ENCODE measurements around the gene TSPAN16. TPM values are rescaled to one million over a fixed set of nuclear protein-coding genes. Genes with fewer than 3 reads are reported as not detected.
A peak's percentile ranks its signal among the peaks of the same experiment; 100 is the strongest.

Gene TSPAN16
- total RNA-seq, 2 experiments from 2014 or later: not detected

GRCh38 chr19:11355160-11356073, 59.5 kb downstream of the TSPAN16 start, which contains the start of gene PLPPR2:
Gene PLPPR2, plus strand, starts transcription at chr19:11355432. Its CDS starts 2,242 bp downstream, at chr19:11357674.
- POLR2A ChIA-PET: no interaction called here
- CTCF ChIA-PET: no interaction called here
- Mint-ChIP-seq H3K27me3 (peaks cover 13% of the 10 kb centered on the region), H3K4me1 (peaks cover 7% of the 10 kb centered on the region), H3K4me3 (peak within 1 kb of the TSS; percentile 43), H3K36me3 (ENCODE audit: low read depth) (no peaks in the 10 kb centered on the region), H3K27ac (peak within 1 kb of the TSS; percentile 23), H3K9me3 (ENCODE audit: low read depth) (no peaks in the 10 kb centered on the region)
- DNase-seq: peak; percentile 92
- intact Hi-C loops (cut with DNase I, micrococcal nuclease): loop anchor here (1.0 kb wide), 5 partner anchors 9 to 158 kb away; partner anchors contain the start of genes CCDC159 (in 2 of the 2), TMEM205 (in 2 of the 2), KANK2 (in 1 of the 2) and RAB3D (in 1 of the 2)
- peak; percentile 95 for ATAC-seq

GRCh38 chr19:11356074-11356397, 60.1 kb downstream of the TSPAN16 start:
- POLR2A ChIA-PET: no interaction called here
- no peak for DNase-seq
- Mint-ChIP-seq H3K9me3 (ENCODE audit: low read depth) (no peaks in the 10 kb centered on the region), H3K4me3 (peak overlapping the region; percentile 43), H3K27ac (peak overlapping the region; percentile 23), H3K4me1 (peaks cover 7% of the 10 kb centered on the region), H3K36me3 (ENCODE audit: low read depth) (no peaks in the 10 kb centered on the region), H3K27me3 (peaks cover 13% of the 10 kb centered on the region)
- CTCF ChIA-PET: no interaction called here
- ATAC-seq: peak; percentile 10
- intact Hi-C loops (cut with DNase I, micrococcal nuclease): no loop called here

GRCh38 chr19:11356676-11357550, 61.0 kb downstream of the TSPAN16 start:
- intact Hi-C loops (cut with DNase I, micrococcal nuclease): no loop called here
- Mint-ChIP-seq H3K36me3 (ENCODE audit: low read depth) (no peaks in the 10 kb centered on the region), H3K27me3 (peaks cover 13% of the 10 kb centered on the region), H3K27ac (no peak overlapping the region), H3K4me1 (peaks cover 7% of the 10 kb centered on the region), H3K9me3 (ENCODE audit: low read depth) (no peaks in the 10 kb centered on the region), H3K4me3 (no peak overlapping the region)
- CTCF ChIA-PET: no interaction called here
- POLR2A ChIA-PET: no interaction called here
- no peak for DNase-seq
- no peak for ATAC-seq

GRCh38 chr19:11359421-11359820, 63.5 kb downstream of the TSPAN16 start:
- H3K27ac Mint-ChIP-seq: no peak overlapping the region

GRCh38 chr19:11361037-11361770, 65.2 kb downstream of the TSPAN16 start:
- Mint-ChIP-seq H3K27ac (no peak overlapping the region), H3K36me3 (ENCODE audit: low read depth) (peaks cover 3% of the 10 kb centered on the region), H3K4me1 (peaks cover under 1% of the 10 kb centered on the region), H3K9me3 (ENCODE audit: low read depth) (no peaks in the 10 kb centered on the region), H3K27me3 (peaks cover 7% of the 10 kb centered on the region), H3K4me3 (no peak overlapping the region)
- ChIA-PET CTCF (interaction anchor here (0.7 kb wide), 2 partner anchors 39 to 85 kb away, joined by 3 read pairs; no protein-coding TSS in a partner anchor), POLR2A (interaction anchor here (0.6 kb wide), 1 partner anchor 18 kb away, joined by 3 read pairs; no protein-coding TSS in a partner anchor)
- intact Hi-C loops (cut with DNase I, micrococcal nuclease): no loop called here
- ATAC-seq: peak; percentile 33
- peak; percentile 52 for DNase-seq

More at GRCh38 chr19:11359421-11359820, 63.5 kb downstream of the TSPAN16 start:
- H3K27me3 Mint-ChIP-seq: peaks cover 13% of the 10 kb centered on the region
- ChIA-PET CTCF (interaction anchor here (0.6 kb wide), 1 partner anchor 63 kb away, joined by 3 read pairs; the partner anchor contains the start of gene TSPAN16), POLR2A (no interaction called here)
- intact Hi-C loops (cut with DNase I, micrococcal nuclease): no loop called here
- no peaks in the 10 kb centered on the region for H3K36me3 Mint-ChIP-seq (ENCODE audit: low read depth)
- H3K4me1 Mint-ChIP-seq: peaks cover 7% of the 10 kb centered on the region
- no peak for DNase-seq
- H3K4me3 Mint-ChIP-seq: no peak overlapping the region
- ATAC-seq: no peak
- no peaks in the 10 kb centered on the region for H3K9me3 Mint-ChIP-seq (ENCODE audit: low read depth)

- Mint-ChIP-seq H3K9me3 (ENCODE audit: low read depth) (no peaks in the 10 kb centered on the region), H3K27ac (no peak overlapping the region), H3K27me3 (peaks cover 3% of the 10 kb centered on the region), H3K4me1 (no peaks in the 10 kb centered on the region), H3K36me3 (ENCODE audit: low read depth) (peaks cover 3% of the 10 kb centered on the region), H3K4me3 (no peak overlapping the region)
- POLR2A ChIA-PET: interaction anchor here (0.6 kb wide), 1 partner anchor 19 kb away, joined by 3 read pairs; no protein-coding TSS in a partner anchor
- CTCF ChIA-PET: interaction anchor here (0.6 to 0.7 kb wide), 2 partner anchors 86 to 664 kb away, joined by 3 read pairs; no protein-coding TSS in a partner anchor
- intact Hi-C loops (cut with DNase I, micrococcal nuclease): no loop called here
- ATAC-seq (no peak), DNase-seq (no peak)
Observed at GRCh38 chr19:11361771-11362731, 66.1 kb downstream of the TSPAN16 start.

GRCh38 chr19:11363881-11364280, 67.9 kb downstream of the TSPAN16 start:
- no peaks in the 10 kb centered on the region for H3K9me3 Mint-ChIP-seq (ENCODE audit: low read depth)
- H3K4me1 Mint-ChIP-seq: no peaks in the 10 kb centered on the region
- H3K27me3 Mint-ChIP-seq: peaks cover 3% of the 10 kb centered on the region
- no peak overlapping the region for H3K27ac Mint-ChIP-seq
- intact Hi-C loops (cut with DNase I, micrococcal nuclease): no loop called here
- DNase-seq (no peak), ATAC-seq (no peak)
- no peak overlapping the region for H3K4me3 Mint-ChIP-seq
- ChIA-PET CTCF (no interaction called here), POLR2A (no interaction called here)
- peaks cover 7% of the 10 kb centered on the region for H3K36me3 Mint-ChIP-seq (ENCODE audit: low read depth)

GRCh38 chr19:11364296-11364904, 68.4 kb downstream of the TSPAN16 start:
- H3K27me3 Mint-ChIP-seq: no peaks in the 10 kb centered on the region
- POLR2A ChIA-PET: no interaction called here
- H3K9me3 Mint-ChIP-seq (ENCODE audit: low read depth): no peaks in the 10 kb centered on the region
- ATAC-seq (no peak), DNase-seq (no peak)
- CTCF ChIA-PET: no interaction called here
- no peak overlapping the region for H3K27ac Mint-ChIP-seq
- H3K36me3 Mint-ChIP-seq (ENCODE audit: low read depth): peaks cover 9% of the 10 kb centered on the region
- intact Hi-C loops (cut with DNase I, micrococcal nuclease): no loop called here
- H3K4me3 Mint-ChIP-seq: no peak overlapping the region
- no peaks in the 10 kb centered on the region for H3K4me1 Mint-ChIP-seq

GRCh38 chr19:11364935-11365334, 69.0 kb downstream of the TSPAN16 start:
- ATAC-seq (no peak), DNase-seq (no peak)
- Mint-ChIP-seq H3K9me3 (ENCODE audit: low read depth) (no peaks in the 10 kb centered on the region), H3K27me3 (no peaks in the 10 kb centered on the region), H3K27ac (no peak overlapping the region), H3K4me1 (no peaks in the 10 kb centered on the region), H3K4me3 (no peak overlapping the region), H3K36me3 (ENCODE audit: low read depth) (peaks cover 10% of the 10 kb centered on the region)
- POLR2A ChIA-PET: no interaction called here
- intact Hi-C loops (cut with DNase I, micrococcal nuclease): no loop called here
- CTCF ChIA-PET: no interaction called here
